ENCODE results near the gene NAGPA.

NAGPA gene

DNA sequence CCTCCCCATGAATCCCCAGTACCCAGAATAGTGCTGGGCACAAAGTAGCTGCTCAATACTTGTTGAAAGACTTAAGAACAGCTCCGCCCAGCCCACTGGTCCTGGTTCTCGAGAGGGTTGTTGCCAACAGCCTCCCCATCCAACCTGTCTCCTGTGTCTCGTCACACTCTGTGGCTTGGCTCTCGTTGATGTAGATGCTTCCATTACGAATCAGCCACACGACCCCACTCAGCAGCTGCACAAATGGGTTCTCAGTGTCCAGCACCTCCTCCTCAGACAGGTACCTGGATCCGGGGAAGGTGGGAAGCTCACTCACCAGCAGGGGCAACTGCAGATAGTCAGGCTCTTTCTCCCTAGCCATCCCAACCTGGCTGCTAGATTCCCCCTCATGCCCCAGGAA lies 2.1 kb downstream of the NAGPA start:
- H3K4me3 ChIP-seq (ENCODE audit: low read depth, low read length): no peak overlapping the region

- H3K4me3 ChIP-seq (ENCODE audit: low read depth, low read length): no peak overlapping the region
Measured at GRCh38 chr16:5030251-5030870, 3.4 kb downstream of the NAGPA start.

GRCh38 chr16:5028950-5029475 lies 4.7 kb downstream of the NAGPA start:
- H3K4me3 ChIP-seq (ENCODE audit: low read depth, low read length): no peak overlapping the region

DNA sequence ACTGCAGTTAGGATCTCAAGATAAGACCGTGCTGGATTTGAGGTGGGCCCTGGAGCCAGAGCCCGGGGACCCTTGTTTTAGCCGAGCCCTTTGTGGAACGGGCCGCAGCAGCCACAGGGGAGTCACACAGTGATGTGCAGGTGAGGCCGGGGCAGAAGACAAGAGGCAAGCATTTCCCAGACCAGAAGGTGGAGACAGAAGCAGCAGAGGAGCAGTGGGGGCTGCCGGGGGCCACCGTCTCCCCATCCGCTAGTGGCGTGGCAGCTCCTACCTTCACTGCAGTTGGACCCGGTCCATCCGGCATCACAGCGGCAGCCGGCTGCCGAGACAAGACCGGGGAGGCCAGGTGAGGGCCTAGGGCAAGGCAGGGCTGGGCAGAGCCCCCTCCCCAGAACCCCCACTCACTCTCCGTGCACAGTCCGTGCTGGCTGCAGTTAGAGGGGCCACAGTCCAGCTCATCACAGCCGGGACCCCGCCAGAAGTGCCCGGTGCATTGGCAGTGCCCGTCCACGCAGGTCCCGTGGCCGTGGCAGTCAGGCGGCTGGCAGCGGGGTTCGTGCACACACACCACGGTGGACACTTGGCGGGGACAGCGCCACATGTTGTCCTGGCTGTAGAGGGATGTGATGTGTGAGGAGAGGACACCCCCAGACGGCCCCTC lies 6.0 kb downstream of the NAGPA start:
- H3K4me3 ChIP-seq (ENCODE audit: low read depth, low read length): no peak overlapping the region

DNA sequence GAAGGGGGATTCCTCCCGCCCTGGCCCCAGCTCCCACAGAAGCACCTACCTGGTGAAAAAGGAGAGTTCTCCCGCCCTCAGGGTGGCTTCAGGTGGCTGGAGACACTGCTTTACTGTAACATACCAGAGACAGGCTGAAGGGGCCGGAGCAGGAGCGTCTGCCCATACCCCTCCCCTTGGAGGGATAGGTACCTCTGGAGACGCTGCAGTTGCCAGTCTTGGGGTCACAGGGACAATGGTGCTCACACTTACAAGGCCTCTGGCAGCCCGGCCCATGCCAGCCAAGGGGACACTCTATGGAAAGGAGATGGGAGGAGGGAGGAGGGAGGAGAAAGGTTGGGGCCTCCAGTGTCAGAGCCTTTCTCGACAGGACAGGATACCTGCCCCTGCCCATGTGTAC lies 6.6 kb downstream of the NAGPA start:
- no peak overlapping the region for H3K4me3 ChIP-seq (ENCODE audit: low read depth, low read length)

DNA sequence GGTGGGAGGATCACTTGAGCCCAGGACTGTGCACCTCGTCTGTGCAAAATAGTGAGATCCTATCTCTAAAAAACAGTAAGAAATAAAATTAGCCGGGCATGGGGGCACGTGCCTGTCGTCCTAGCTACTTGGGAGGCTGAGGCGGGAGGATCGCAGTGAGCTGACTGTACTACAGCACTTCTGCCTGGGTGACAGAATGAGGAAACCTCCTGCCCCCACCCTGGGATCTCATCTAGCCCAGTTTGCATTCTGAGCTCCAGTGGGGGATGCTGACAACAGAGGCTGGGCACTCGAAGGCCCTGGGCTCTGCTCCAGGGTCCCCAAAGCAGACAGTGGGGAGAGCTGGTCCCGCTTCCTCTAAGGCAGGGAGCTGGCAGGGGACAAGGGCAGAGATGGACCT lies 7.1 kb downstream of the NAGPA start:
- no peak overlapping the region for H3K4me3 ChIP-seq (ENCODE audit: low read depth, low read length)

GRCh38 chr16:5025171-5025632 lies 8.5 kb downstream of the NAGPA start:
- H3K4me3 ChIP-seq (ENCODE audit: low read depth, low read length): no peak overlapping the region

DNA sequence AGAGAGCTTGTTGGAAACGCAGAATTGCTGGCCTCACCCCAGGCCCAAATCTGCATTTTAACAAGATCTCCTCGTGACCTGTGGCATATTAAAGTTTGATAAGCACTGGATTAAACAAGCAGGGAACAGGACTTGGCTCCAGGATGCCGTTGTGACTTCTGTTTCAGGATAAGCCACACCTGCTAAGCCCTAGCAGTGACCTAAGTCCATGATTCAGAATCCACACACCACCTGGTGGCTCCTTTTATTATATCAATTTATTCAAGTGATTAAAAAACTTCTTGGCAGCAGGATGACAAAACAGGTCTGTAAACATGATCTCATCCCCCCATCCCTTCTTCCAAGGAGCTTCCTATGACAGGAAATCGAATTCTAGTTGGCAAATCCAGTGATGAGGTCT lies 9.1 kb downstream of the NAGPA start:
- H3K4me3 ChIP-seq (ENCODE audit: low read depth, low read length): no peak overlapping the region

- no peak overlapping the region for H3K4me3 ChIP-seq (ENCODE audit: low read depth, low read length)
Measured at GRCh38 chr16:5022521-5022920, 11.2 kb downstream of the NAGPA start.

- H3K4me3 ChIP-seq (ENCODE audit: low read depth, low read length): no peak overlapping the region
Measured at GRCh38 chr16:5020551-5020950, 13.2 kb downstream of the NAGPA start.

GRCh38 chr16:5019775-5020174 lies 14.0 kb downstream of the NAGPA start:
- H3K4me3 ChIP-seq (ENCODE audit: low read depth, low read length): no peak overlapping the region

DNA sequence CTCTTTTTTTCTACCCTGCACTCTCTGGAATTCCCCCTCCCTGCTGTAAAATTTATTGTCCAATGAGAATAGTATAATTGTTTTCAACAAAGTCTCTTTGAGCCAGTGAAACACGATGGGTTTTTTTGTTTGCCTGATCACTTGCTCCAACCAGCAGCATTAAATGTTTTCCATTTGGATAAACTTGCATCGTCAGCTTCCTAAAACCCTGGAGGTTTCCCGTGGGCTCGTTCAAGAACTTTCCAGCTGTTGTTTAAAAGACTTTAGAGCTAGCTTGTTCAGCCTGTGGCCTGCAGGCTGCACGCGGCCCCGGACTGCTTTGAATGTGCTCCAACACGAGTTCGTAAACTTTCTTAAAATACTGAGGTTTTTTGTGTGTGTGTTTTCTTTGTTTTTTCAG lies 14.9 kb downstream of the NAGPA start:
- H3K4me3 ChIP-seq (ENCODE audit: low read depth, low read length): no peak overlapping the region

GRCh38 chr16:5017678-5017969 lies 16.1 kb downstream of the NAGPA start:
- H3K4me3 ChIP-seq (ENCODE audit: low read depth, low read length): no peak overlapping the region

- H3K4me3 ChIP-seq (ENCODE audit: low read depth, low read length): no peak overlapping the region
Measured at GRCh38 chr16:5016967-5017677, 16.6 kb downstream of the NAGPA start.

DNA sequence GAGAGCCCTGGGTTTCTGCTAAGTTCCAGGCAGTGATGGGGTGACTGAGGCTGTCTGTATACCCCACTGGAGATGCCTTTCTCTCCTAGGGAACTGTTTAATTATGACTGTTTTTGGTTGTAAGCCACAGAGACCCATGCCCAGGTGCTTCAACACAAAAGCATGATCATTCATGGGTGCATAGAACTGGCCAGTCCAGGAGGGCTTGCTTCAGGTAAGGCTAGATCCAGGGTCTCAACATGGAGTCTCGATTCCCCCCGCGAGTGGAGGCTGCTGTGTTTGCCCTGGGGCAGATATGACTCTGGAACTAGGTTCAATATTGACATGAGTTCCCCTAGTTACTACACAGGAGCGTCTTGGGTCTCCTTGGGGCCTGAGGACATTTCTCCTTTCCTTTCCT lies 17.8 kb downstream of the NAGPA start:
- H3K4me3 ChIP-seq (ENCODE audit: low read depth, low read length): no peak overlapping the region

- H3K4me3 ChIP-seq (ENCODE audit: low read depth, low read length): no peak overlapping the region
Measured at GRCh38 chr16:5015351-5015750, 18.4 kb downstream of the NAGPA start.

DNA sequence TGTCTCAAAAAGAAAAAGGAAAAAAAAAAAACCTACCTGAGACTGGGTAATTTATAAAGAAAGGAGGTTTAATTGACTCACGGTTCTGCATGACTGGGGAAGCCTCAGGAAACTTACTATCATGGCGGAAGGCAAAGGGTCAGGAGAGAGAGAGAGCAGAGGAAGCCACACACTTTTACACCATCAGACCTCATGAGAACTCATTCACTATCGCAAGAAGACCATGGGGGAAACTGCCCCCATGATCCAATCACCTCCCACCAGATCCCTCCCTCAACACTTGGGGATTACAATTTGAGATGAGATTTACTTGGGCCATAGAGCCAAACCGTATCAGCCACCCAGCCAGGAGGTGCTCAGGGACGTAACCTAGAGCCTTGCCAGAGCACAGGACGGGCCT lies 20.8 kb downstream of the NAGPA start:
- no peak overlapping the region for H3K4me3 ChIP-seq (ENCODE audit: low read depth, low read length)

DNA sequence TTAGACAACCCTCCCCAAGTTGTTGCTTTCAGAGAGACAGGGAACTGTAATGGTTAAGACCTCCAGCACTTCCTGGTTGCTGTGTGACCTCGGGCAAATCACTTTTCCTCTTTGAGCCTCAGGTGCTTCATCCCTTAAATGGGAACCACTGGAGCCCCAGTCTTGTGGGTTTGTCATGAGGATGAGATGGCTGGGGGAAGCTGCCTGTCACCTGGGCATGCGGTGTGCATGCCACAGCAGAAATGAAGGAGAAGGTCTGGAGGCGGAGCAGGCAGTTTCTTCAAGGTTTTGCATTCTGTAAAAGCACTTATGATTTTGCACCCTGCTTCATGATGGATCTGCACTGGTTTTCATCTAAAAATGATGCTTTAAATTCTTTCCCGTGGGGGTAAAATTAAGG lies 22.1 kb downstream of the NAGPA start:
- H3K4me3 ChIP-seq (ENCODE audit: low read depth, low read length): no peak overlapping the region

- H3K4me3 ChIP-seq (ENCODE audit: low read depth, low read length): no peak overlapping the region
Measured at GRCh38 chr16:5010576-5011329, 23.0 kb downstream of the NAGPA start.

GRCh38 chr16:5008311-5008731 lies 25.4 kb downstream of the NAGPA start:
- H3K4me3 ChIP-seq (ENCODE audit: low read depth, low read length): no peak overlapping the region

GRCh38 chr16:5007256-5007655 lies 26.5 kb downstream of the NAGPA start:
- no peak overlapping the region for H3K4me3 ChIP-seq (ENCODE audit: low read depth, low read length)

All from iPS-11a (cell line).